ENCODE data around the gene ARHGEF40.

ARHGEF40 gene

GRCh38 chr14:21030531-21030930 is 39.6 kb upstream of the ARHGEF40 start:
- no peak for DNase-seq (ENCODE audit: low read depth)
- H3K4me3 ChIP-seq (ENCODE audit: low read depth, low read length), result no peak overlapping the region
- TF ChIP-seq MYC (IDR thresholded peaks at IDR 0.05; ENCODE audit: low read depth, low read length) (no peak), CTCF (IDR thresholded peaks at IDR 0.05; ENCODE audit: low read depth, low read length) (no peak), MAX (IDR thresholded peaks at IDR 0.05; ENCODE audit: low read depth, low read length) (no peak), POLR2A (IDR thresholded peaks at IDR 0.05; ENCODE audit: extremely low read depth, insufficient read length) (no peak)

- no peak overlapping the region for H3K4me3 ChIP-seq (ENCODE audit: low read depth, low read length)
- no peak for DNase-seq (ENCODE audit: low read depth)
- TF ChIP-seq MAX (IDR thresholded peaks at IDR 0.05; ENCODE audit: low read depth, low read length), result no peak
- TF ChIP-seq CTCF (IDR thresholded peaks at IDR 0.05; ENCODE audit: low read depth, low read length), result no peak
- TF ChIP-seq MYC (IDR thresholded peaks at IDR 0.05; ENCODE audit: low read depth, low read length), result no peak
- TF ChIP-seq POLR2A (IDR thresholded peaks at IDR 0.05; ENCODE audit: extremely low read depth, insufficient read length), result no peak
Measured at GRCh38 chr14:21032326-21033132, 37.6 kb upstream of the ARHGEF40 start.

GRCh38 chr14:21033133-21033698 is 36.9 kb upstream of the ARHGEF40 start:
- TF ChIP-seq MYC (IDR thresholded peaks at IDR 0.05; ENCODE audit: low read depth, low read length), result no peak
- no peak for TF ChIP-seq MAX (IDR thresholded peaks at IDR 0.05; ENCODE audit: low read depth, low read length)
- TF ChIP-seq CTCF (IDR thresholded peaks at IDR 0.05; ENCODE audit: low read depth, low read length), result no peak
- no peak for TF ChIP-seq POLR2A (IDR thresholded peaks at IDR 0.05; ENCODE audit: extremely low read depth, insufficient read length)
- DNase-seq (ENCODE audit: low read depth), result no peak

GRCh38 chr14:21034707-21035106 is 35.4 kb upstream of the ARHGEF40 start, which contains the start of gene RNASE13:
Gene RNASE13 (minus strand): TSS chr14:21034807. CDS start chr14:21034288, 519 bp downstream.
- no peak within 1 kb of the TSS for H3K4me3 ChIP-seq (ENCODE audit: low read depth, low read length)
- TF ChIP-seq MYC (IDR thresholded peaks at IDR 0.05; ENCODE audit: low read depth, low read length) (no peak), POLR2A (IDR thresholded peaks at IDR 0.05; ENCODE audit: extremely low read depth, insufficient read length) (no peak), MAX (IDR thresholded peaks at IDR 0.05; ENCODE audit: low read depth, low read length) (no peak), CTCF (IDR thresholded peaks at IDR 0.05; ENCODE audit: low read depth, low read length) (no peak)
- no peak for DNase-seq (ENCODE audit: low read depth)

More at GRCh38 chr14:21033133-21033698, 36.9 kb upstream of the ARHGEF40 start:
- no peak overlapping the region for H3K4me3 ChIP-seq (ENCODE audit: low read depth, low read length)

GRCh38 chr14:21036751-21037150 is 33.4 kb upstream of the ARHGEF40 start:
- TF ChIP-seq CTCF (IDR thresholded peaks at IDR 0.05; ENCODE audit: low read depth, low read length) (no peak), MAX (IDR thresholded peaks at IDR 0.05; ENCODE audit: low read depth, low read length) (no peak), POLR2A (IDR thresholded peaks at IDR 0.05; ENCODE audit: extremely low read depth, insufficient read length) (no peak), MYC (IDR thresholded peaks at IDR 0.05; ENCODE audit: low read depth, low read length) (no peak)
- DNase-seq (ENCODE audit: low read depth), result no peak
- H3K4me3 ChIP-seq (ENCODE audit: low read depth, low read length), result no peak overlapping the region
